Thyroid gland (tissue), 4 donors: ENCODE measurements around the gene WNT9A.

Source experiments
- CTCF ChIP-seq, 6 experiments: fragments of 200-600 bp in 3 of 6; fragments of 450-650 bp in 3 of 6; sonication (generic) in 3 of 6; IDR thresholded peaks; one replicate each; pipeline ENCODE4 v1.5.1; 2016 to 2019; ENCODE audit warnings: antibody characterized with exemption in 6 of 6, mild to moderate bottlenecking in 2 of 6, inconsistent platforms in 1 of 6, moderate library complexity in 1 of 6
- POLR2A ChIP-seq, 2 donors: fragments of 450-650 bp; IDR thresholded peaks; one replicate each; pipeline ENCODE4 v1.6.1; 2017; ENCODE audit warnings: antibody characterized with exemption in 2 of 2, mild to moderate bottlenecking in 2 of 2, moderate library complexity in 1 of 2

- TF ChIP-seq CTCF (IDR thresholded peaks at IDR 0.05) = no peak
- TF ChIP-seq POLR2A (IDR thresholded peaks at IDR 0.05) = no peak
Measured at GRCh38 chr1:227870366-227870765, 77.4 kb downstream of the WNT9A start.
